Activated CD8-positive, alpha-beta memory T cell treated with anti-CD3 and anti-CD28 coated beads for 36 hours (primary cell): Measurements from ENCODE around the gene CD4. TPM values are rescaled to one million over a fixed set of nuclear protein-coding genes. Genes with fewer than 3 reads are reported as not detected.

ENCODE experiments used
- CTCF ChIA-PET: fragments of 350-600 bp; sonication (Branson Sonifier 250); formaldehyde crosslinking; loops from one replicate; lab custom pipeline; 2021; ENCODE audit warnings: antibody characterized with exemption; lab: Charles Lee
- POLR2A ChIA-PET: fragments of 350-600 bp; sonication (Branson Sonifier 250); formaldehyde crosslinking; loops from one replicate; lab custom pipeline; 2021; ENCODE audit warnings: antibody characterized with exemption; lab: Charles Lee
- total RNA-seq, 2 experiments: library from RNA; stranded (reverse); gene quantifications; one replicate each; pipeline ENCODE4 v1.2.3, GENCODE V29; 2021

CD4 gene
- total RNA-seq, 2 experiments from 2014 or later = 1.4 to 1.6 TPM

GRCh38 chr12:6840330-6840729 lies 51.0 kb downstream of the CD4 start:
- POLR2A ChIA-PET = no interaction called here
- CTCF ChIA-PET = interaction anchor here (1.6 kb wide), 1 partner anchor 16 kb away, joined by 4 read pairs; no protein-coding TSS in a partner anchor

- POLR2A ChIA-PET = no interaction called here
- CTCF ChIA-PET = interaction anchor here (1.6 kb wide), 1 partner anchor 16 kb away, joined by 4 read pairs; no protein-coding TSS in a partner anchor
Observed at GRCh38 chr12:6840761-6841515, 51.6 kb downstream of the CD4 start, which contains the start of gene GNB3. Gene GNB3, plus strand, starts transcription at chr12:6840925. Its CDS starts 363 bp downstream, at chr12:6841288.

- CTCF ChIA-PET = interaction anchor here (1.2 kb wide), 1 partner anchor 17 kb away, joined by 4 read pairs; no protein-coding TSS in a partner anchor
- POLR2A ChIA-PET = no interaction called here
Observed at GRCh38 chr12:6842075-6842474, 52.7 kb downstream of the CD4 start.

- CTCF ChIA-PET = interaction anchor here (1.3 kb wide), 1 partner anchor 9 kb away, joined by 3 read pairs; no protein-coding TSS in a partner anchor
- POLR2A ChIA-PET = interaction anchor here (0.6 to 0.7 kb wide), 2 partner anchors 9 to 88 kb away, joined by 3 read pairs; partner anchors contain the start of gene USP5
Observed at GRCh38 chr12:6843118-6843902, 54.0 kb downstream of the CD4 start.

GRCh38 chr12:6845395-6845794 lies 56.1 kb downstream of the CD4 start:
- ChIA-PET POLR2A (interaction anchor here (0.6 kb wide), 1 partner anchor 72 kb away, joined by 3 read pairs; no protein-coding TSS in a partner anchor), CTCF (no interaction called here)

- ChIA-PET POLR2A (interaction anchor here (0.6 kb wide), 1 partner anchor 73 kb away, joined by 3 read pairs; no protein-coding TSS in a partner anchor), CTCF (interaction anchor here (0.8 kb wide), 2 partner anchors 65 to 93 kb away, joined by 3 to 4 read pairs; partner anchors contain the start of gene MLF2)
Observed at GRCh38 chr12:6846316-6846869, 57.1 kb downstream of the CD4 start.

GRCh38 chr12:6847676-6848075 lies 58.3 kb downstream of the CD4 start:
- CTCF ChIA-PET = interaction anchor here (1.0 to 1.2 kb wide), 2 partner anchors 12 to 39 kb away, joined by 3 to 5 read pairs; no protein-coding TSS in a partner anchor
- POLR2A ChIA-PET = no interaction called here

- CTCF ChIA-PET = interaction anchor here (0.9 to 5.1 kb wide), 2 partner anchors 14 to 96 kb away, joined by 3 to 22 read pairs; partner anchors contain the start of gene MLF2
- POLR2A ChIA-PET = no interaction called here
Observed at GRCh38 chr12:6849427-6849826, 60.1 kb downstream of the CD4 start.

GRCh38 chr12:6849976-6850560 lies 60.7 kb downstream of the CD4 start:
- POLR2A ChIA-PET = no interaction called here

GRCh38 chr12:6850796-6851152 lies 61.4 kb downstream of the CD4 start:
- CTCF ChIA-PET = interaction anchor here (0.5 to 5.1 kb wide), 7 partner anchors 15 to 278 kb away, joined by 3 to 29 read pairs (median 7); partner anchors contain the start of genes MLF2 and SPSB2
- POLR2A ChIA-PET = interaction anchor here (0.8 to 5.0 kb wide), 8 partner anchors 14 to 127 kb away, joined by 3 to 49 read pairs (median 8); partner anchors contain the start of genes COPS7A, LAG3, P3H3 and SPSB2

More at GRCh38 chr12:6849976-6850560, 60.7 kb downstream of the CD4 start:
- CTCF ChIA-PET = interaction anchor here (0.9 to 5.1 kb wide), 4 partner anchors 14 to 273 kb away, joined by 3 to 22 read pairs (median 6); partner anchors contain the start of gene MLF2

- CTCF ChIA-PET = interaction anchor here (0.5 to 5.1 kb wide), 11 partner anchors 16 to 278 kb away, joined by 3 to 63 read pairs (median 7); partner anchors contain the start of genes MLF2, SPSB2 and TPI1
- POLR2A ChIA-PET = interaction anchor here (0.8 to 5.0 kb wide), 11 partner anchors 13 to 315 kb away, joined by 3 to 49 read pairs (median 8); partner anchors contain the start of genes COPS7A, LAG3, MLF2 and P3H3
Observed at GRCh38 chr12:6851153-6851920, 62.0 kb downstream of the CD4 start, which contains the start of gene CDCA3. Gene CDCA3, minus strand, starts transcription at chr12:6851286. Its CDS starts 334 bp downstream, at chr12:6850952.

GRCh38 chr12:6851921-6852650 lies 62.8 kb downstream of the CD4 start, which contains the start of gene USP5:
Gene USP5, plus strand, starts transcription at chr12:6852150. Its CDS starts 30 bp downstream, at chr12:6852180.
- CTCF ChIA-PET = interaction anchor here (1.3 to 5.1 kb wide), 11 partner anchors 10 to 109 kb away, joined by 4 to 63 read pairs (median 7); partner anchors contain the start of genes MLF2, SPSB2 and TPI1
- POLR2A ChIA-PET = interaction anchor here (0.7 to 5.0 kb wide), 13 partner anchors 9 to 316 kb away, joined by 3 to 49 read pairs (median 6); partner anchors contain the start of genes COPS7A, MLF2, P3H3 and SPSB2

- POLR2A ChIA-PET = interaction anchor here (0.7 to 5.0 kb wide), 10 partner anchors 10 to 165 kb away, joined by 3 to 49 read pairs (median 8); partner anchors contain the start of genes COPS7A, MLF2, SPSB2 and TPI1
- CTCF ChIA-PET = interaction anchor here (1.0 to 5.1 kb wide), 11 partner anchors 9 to 129 kb away, joined by 3 to 63 read pairs (median 5); partner anchors contain the start of genes COPS7A, PTMS, SPSB2 and TPI1
Observed at GRCh38 chr12:6852651-6853354, 63.5 kb downstream of the CD4 start.

GRCh38 chr12:6853626-6854025 lies 64.3 kb downstream of the CD4 start:
- POLR2A ChIA-PET = interaction anchor here (1.2 to 5.0 kb wide), 5 partner anchors 15 to 166 kb away, joined by 3 to 49 read pairs (median 10); partner anchors contain the start of genes COPS7A, SPSB2 and TPI1
- CTCF ChIA-PET = interaction anchor here (1.0 to 5.1 kb wide), 8 partner anchors 8 to 130 kb away, joined by 3 to 63 read pairs (median 7); partner anchors contain the start of genes COPS7A, PTMS, SPSB2 and TPI1

GRCh38 chr12:6854036-6854435 lies 64.7 kb downstream of the CD4 start:
- POLR2A ChIA-PET = interaction anchor here (4.0 to 5.0 kb wide), 2 partner anchors 14 to 19 kb away, joined by 41 to 49 read pairs; partner anchors contain the start of genes SPSB2 and TPI1
- CTCF ChIA-PET = interaction anchor here (1.6 to 5.1 kb wide), 5 partner anchors 8 to 130 kb away, joined by 4 to 63 read pairs (median 7); partner anchors contain the start of genes COPS7A and TPI1
